SK-N-SH (cell line): ENCODE results near the gene PDK2. TPM values are rescaled to one million over a fixed set of nuclear protein-coding genes. Genes with fewer than 3 reads are reported as not detected.

Experiments used
- CTCF ChIA-PET: fragments of 300-600, 350-600 bp; formaldehyde crosslinking; extraction: SDS; loops from one replicate; lab custom pipeline; 2021; lab: Yijun Ruan, JAX
- POLR2A ChIA-PET: fragments of 350-600 bp; sonication (Branson Sonifier 250); formaldehyde crosslinking; extraction: SDS; loops from one replicate; lab custom pipeline; 2020; ENCODE audit warnings: antibody characterized with exemption, inconsistent platforms; lab: Yijun Ruan, JAX
- DNase-seq: peaks from one replicate; pipeline ENCODE4 v3.0.0; 2012
- H2AFZ ChIP-seq: fragments of 200-600 bp; sonication (generic); 2 replicates; pipeline ENCODE4 v1.8.1; 2016; ENCODE audit warnings: antibody characterized with exemption, mild to moderate bottlenecking, low read depth
- H3F3A ChIP-seq: fragments of 200-600 bp; sonication (generic); replicated peaks from 2 replicates; pipeline ENCODE3; 2016; ENCODE audit warnings: antibody characterized with exemption, mild to moderate bottlenecking; ENCODE audit not compliant: insufficient read depth
- H3K27ac ChIP-seq, 2 experiments: fragments of 200-500 bp in 1 of 2; fragments of 200-600 bp in 1 of 2; sonication (Bioruptor generic) in 1 of 2; sonication (generic), shearing (Covaris generic) in 1 of 2; 2 replicates each; pipeline versions ENCODE4 v1.5.1 to v1.6.1; 2014 to 2016; ENCODE audit warnings: low read depth in 2 of 2, inconsistent platforms in 1 of 2, low read length in 1 of 2, mild to moderate bottlenecking in 1 of 2, mixed read lengths in 1 of 2
- H3K27me3 ChIP-seq: fragments of 200-600 bp; sonication (generic), shearing (Covaris generic); 2 replicates; pipeline ENCODE4 v1.6.1; 2016; ENCODE audit warnings: mixed run types; ENCODE audit not compliant: insufficient read depth
- H3K36me3 ChIP-seq, 2 experiments: fragments of 200-500 bp in 1 of 2; fragments of 200-600 bp in 1 of 2; sonication (Bioruptor generic) in 1 of 2; sonication (generic) in 1 of 2; replicated peaks in 1 of 2; 2 replicates each; pipeline versions ENCODE3 to v1.5.1; 2014 to 2016; ENCODE audit warnings: low read length in 1 of 2, mild to moderate bottlenecking in 1 of 2; ENCODE audit not compliant: insufficient read depth in 2 of 2, control insufficient read depth in 1 of 2
- H3K4me1 ChIP-seq, 2 experiments: fragments of 200-500 bp in 1 of 2; fragments of 200-600 bp in 1 of 2; sonication (Bioruptor generic) in 1 of 2; sonication (generic), shearing (Covaris generic) in 1 of 2; 2 replicates each; pipeline versions ENCODE4 v1.5.1 to v1.6.1; 2014 to 2016; ENCODE audit warnings: low read depth in 1 of 2, low read length in 1 of 2, mixed run types in 1 of 2; ENCODE audit not compliant: insufficient read depth in 2 of 2, control insufficient read depth in 1 of 2
- H3K4me2 ChIP-seq: fragments of 200-600 bp; sonication (generic), shearing (Covaris generic); 2 replicates; pipeline ENCODE4 v1.6.1; 2017; ENCODE audit warnings: mixed run types
- H3K4me3 ChIP-seq, 2 experiments: fragments of 200-500 bp in 1 of 2; fragments of 200-600 bp in 1 of 2; sonication (Bioruptor generic) in 1 of 2; sonication (generic), shearing (Covaris generic) in 1 of 2; 2 replicates each; pipeline versions ENCODE4 v1.5.1 to v1.8.1; 2014 to 2016; ENCODE audit warnings: low read depth in 2 of 2, inconsistent platforms in 1 of 2, low read length in 1 of 2, mild to moderate bottlenecking in 1 of 2, mixed read lengths in 1 of 2, moderate library complexity in 1 of 2
- H3K79me2 ChIP-seq: fragments of 200-600 bp; sonication (generic); 2 replicates; pipeline ENCODE4 v1.8.1; 2017; ENCODE audit warnings: mild to moderate bottlenecking; ENCODE audit not compliant: insufficient read depth
- H3K9ac ChIP-seq: fragments of 200-600 bp; sonication (generic); 2 replicates; pipeline ENCODE4 v1.6.1; 2017; ENCODE audit warnings: mixed run types
- H3K9me2 ChIP-seq: fragments of 200-600 bp; sonication (generic); 2 replicates; pipeline ENCODE4 v1.6.1; 2017; ENCODE audit warnings: mixed run types
- H3K9me3 ChIP-seq: fragments of 200-600 bp; sonication (generic); 2 replicates; pipeline ENCODE4 v1.6.1; 2017; ENCODE audit warnings: mixed run types, mild to moderate bottlenecking, moderate library complexity
- H4K20me1 ChIP-seq: fragments of 200-600 bp; sonication (generic); 2 replicates; pipeline ENCODE4 v1.6.1; 2017; ENCODE audit warnings: mild to moderate bottlenecking, mixed run types; ENCODE audit not compliant: insufficient read depth
- ELF1 ChIP-seq: IDR thresholded peaks from 2 replicates; pipeline ENCODE4 v1.4.0; 2012
- FOXM1 ChIP-seq: IDR thresholded peaks from 2 replicates; pipeline ENCODE4 v1.4.0; 2012; ENCODE audit warnings: low read depth, mild to moderate bottlenecking
- GABPA ChIP-seq: IDR thresholded peaks from 2 replicates; pipeline ENCODE4 v1.4.0; 2012; ENCODE audit warnings: low read depth, mild to moderate bottlenecking
- JUND ChIP-seq: IDR thresholded peaks from 2 replicates; pipeline ENCODE4 v1.4.0; 2012
- NFIC ChIP-seq: IDR thresholded peaks from 2 replicates; pipeline ENCODE4 v1.4.0; 2012; ENCODE audit warnings: borderline replicate concordance
- NRF1 ChIP-seq: IDR thresholded peaks from 2 replicates; pipeline ENCODE4 v1.6.1; 2012; ENCODE audit warnings: low read depth, mild to moderate bottlenecking, low read length
- WGBS: methylation state at CpG from one replicate; pipeline ENCODE4 v1.1.6; 2017; ENCODE audit warnings: low lambda C conversion rate; 5-methylcytosine and 5-hydroxymethylcytosine counted together
- polyA plus RNA-seq, 3 experiments: library from polyadenylated mRNA; depleted of rRNA; stranded (reverse); fragments of >200 nt; gene quantifications; 2 replicates each; pipeline ENCODE4 v1.2.3, GENCODE V29; 2012
- TF ChIP-seq, protein P1 (sequence below): IDR thresholded peaks from 2 replicates; pipeline ENCODE4 v1.6.1; 2012; ENCODE audit warnings: mild to moderate bottlenecking, low read depth, low read length, moderate library complexity
- TF ChIP-seq, protein P2 (sequence below): IDR thresholded peaks from 2 replicates; pipeline ENCODE4; 2012

PDK2 gene
- polyA plus RNA-seq, 1 of the 3 experiments (the other 2 are of a cell fraction) = 124 TPM

DNA sequence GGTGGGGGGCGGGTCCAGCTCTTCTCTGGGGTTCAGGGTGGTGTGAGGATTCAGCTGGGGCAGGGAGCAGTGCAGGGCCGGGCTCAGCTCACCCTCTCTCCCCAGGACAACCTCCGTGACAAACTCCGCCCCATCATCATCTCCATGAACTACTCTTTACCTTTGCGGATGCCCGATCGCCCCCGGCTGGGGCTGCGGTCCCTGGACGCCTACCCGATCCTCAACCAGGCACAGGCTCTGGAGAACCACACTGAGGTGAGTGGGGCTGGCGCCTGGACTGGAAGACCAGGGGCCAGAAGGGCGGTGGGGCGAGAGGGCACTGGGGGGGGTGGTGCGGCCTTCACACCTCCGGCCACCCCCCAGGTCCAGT is 18.9 kb upstream of the PDK2 start:
- H3K9me3 ChIP-seq = no peaks in the 10 kb centered on the region
- no peaks in the 10 kb centered on the region for H3K4me1 ChIP-seq
- POLR2A ChIA-PET = interaction anchor here (1.3 kb wide), 1 partner anchor 20 kb away, joined by 3 read pairs; the partner anchor contains the start of gene ITGA3
- peaks cover 91% of the 10 kb centered on the region for H4K20me1 ChIP-seq
- H3K27me3 ChIP-seq = no peaks in the 10 kb centered on the region
- 99% methylated on average over 16 of the region's 16 CpGs for WGBS
- H3K9ac ChIP-seq = no peak overlapping the region
- H3K9me2 ChIP-seq = no peaks in the 10 kb centered on the region
- no peak overlapping the region for H3K4me3 ChIP-seq
- peaks cover 90% of the 10 kb centered on the region for H3F3A ChIP-seq
- peak overlapping the region in 1 of 2 experiments; percentile 24; a peak in 1 of 4 replicates for H3K27ac ChIP-seq
- peaks cover 88% of the 10 kb centered on the region for H3K79me2 ChIP-seq
- no peak for TF ChIP-seq NFIC
- no peak for TF ChIP-seq GABPA
- TF ChIP-seq, protein P1, sequence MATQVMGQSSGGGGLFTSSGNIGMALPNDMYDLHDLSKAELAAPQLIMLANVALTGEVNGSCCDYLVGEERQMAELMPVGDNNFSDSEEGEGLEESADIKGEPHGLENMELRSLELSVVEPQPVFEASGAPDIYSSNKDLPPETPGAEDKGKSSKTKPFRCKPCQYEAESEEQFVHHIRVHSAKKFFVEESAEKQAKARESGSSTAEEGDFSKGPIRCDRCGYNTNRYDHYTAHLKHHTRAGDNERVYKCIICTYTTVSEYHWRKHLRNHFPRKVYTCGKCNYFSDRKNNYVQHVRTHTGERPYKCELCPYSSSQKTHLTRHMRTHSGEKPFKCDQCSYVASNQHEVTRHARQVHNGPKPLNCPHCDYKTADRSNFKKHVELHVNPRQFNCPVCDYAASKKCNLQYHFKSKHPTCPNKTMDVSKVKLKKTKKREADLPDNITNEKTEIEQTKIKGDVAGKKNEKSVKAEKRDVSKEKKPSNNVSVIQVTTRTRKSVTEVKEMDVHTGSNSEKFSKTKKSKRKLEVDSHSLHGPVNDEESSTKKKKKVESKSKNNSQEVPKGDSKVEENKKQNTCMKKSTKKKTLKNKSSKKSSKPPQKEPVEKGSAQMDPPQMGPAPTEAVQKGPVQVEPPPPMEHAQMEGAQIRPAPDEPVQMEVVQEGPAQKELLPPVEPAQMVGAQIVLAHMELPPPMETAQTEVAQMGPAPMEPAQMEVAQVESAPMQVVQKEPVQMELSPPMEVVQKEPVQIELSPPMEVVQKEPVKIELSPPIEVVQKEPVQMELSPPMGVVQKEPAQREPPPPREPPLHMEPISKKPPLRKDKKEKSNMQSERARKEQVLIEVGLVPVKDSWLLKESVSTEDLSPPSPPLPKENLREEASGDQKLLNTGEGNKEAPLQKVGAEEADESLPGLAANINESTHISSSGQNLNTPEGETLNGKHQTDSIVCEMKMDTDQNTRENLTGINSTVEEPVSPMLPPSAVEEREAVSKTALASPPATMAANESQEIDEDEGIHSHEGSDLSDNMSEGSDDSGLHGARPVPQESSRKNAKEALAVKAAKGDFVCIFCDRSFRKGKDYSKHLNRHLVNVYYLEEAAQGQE = no peak
- TF ChIP-seq, protein P2, sequence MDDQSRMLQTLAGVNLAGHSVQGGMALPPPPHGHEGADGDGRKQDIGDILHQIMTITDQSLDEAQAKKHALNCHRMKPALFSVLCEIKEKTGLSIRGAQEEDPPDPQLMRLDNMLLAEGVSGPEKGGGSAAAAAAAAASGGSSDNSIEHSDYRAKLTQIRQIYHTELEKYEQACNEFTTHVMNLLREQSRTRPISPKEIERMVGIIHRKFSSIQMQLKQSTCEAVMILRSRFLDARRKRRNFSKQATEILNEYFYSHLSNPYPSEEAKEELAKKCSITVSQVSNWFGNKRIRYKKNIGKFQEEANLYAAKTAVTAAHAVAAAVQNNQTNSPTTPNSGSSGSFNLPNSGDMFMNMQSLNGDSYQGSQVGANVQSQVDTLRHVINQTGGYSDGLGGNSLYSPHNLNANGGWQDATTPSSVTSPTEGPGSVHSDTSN = no peak
- no peak for TF ChIP-seq JUND
- TF ChIP-seq ELF1 = no peak
- TF ChIP-seq NRF1 = no peak
- H2AFZ ChIP-seq = no peak overlapping the region
- no peak overlapping the region for H3K4me2 ChIP-seq
- H3K36me3 ChIP-seq = peaks cover 94% of the 10 kb centered on the region in 2 experiments
- DNase-seq = no peak
- CTCF ChIA-PET = interaction anchor here (0.9 to 5.8 kb wide), 3 partner anchors 11 to 49 kb away, joined by 6 to 41 read pairs (median 33); partner anchors contain the start of gene ITGA3

DNA sequence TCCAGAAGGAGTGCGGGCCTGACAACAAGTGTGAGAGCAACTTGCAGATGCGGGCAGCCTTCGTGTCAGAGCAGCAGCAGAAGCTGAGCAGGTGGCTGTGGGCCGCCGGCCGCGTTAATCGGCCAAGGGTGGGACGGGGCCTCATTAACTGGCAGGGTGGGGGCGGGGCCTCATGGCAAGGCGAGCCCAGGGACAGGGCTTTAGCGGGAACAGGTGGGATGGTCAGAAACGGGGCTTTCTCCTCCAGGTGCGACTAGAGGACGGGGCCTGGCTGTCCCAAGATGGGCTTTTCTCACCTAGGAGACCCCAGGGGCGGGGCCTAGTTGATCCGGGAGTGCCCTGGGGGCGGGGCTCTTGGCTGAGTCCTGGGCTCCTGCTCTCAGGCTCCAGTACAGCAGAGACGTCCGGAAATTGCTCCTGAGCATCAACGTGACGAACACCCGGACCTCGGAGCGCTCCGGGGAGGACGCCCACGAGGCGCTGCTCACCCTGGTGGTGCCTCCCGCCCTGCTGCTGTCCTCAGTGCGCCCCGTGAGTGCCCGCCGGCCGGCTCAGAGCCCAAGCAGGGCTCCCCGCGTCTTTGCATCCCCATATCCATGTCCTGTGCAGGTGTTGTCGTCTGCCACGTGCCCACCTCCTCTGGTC is 18.4 kb upstream of the PDK2 start:
- Histone ChIP-seq H3K79me2 (peaks cover 87% of the 10 kb centered on the region), H3K4me2 (no peak overlapping the region), H3K36me3 (peaks cover 94% of the 10 kb centered on the region in 2 experiments), H4K20me1 (peaks cover 88% of the 10 kb centered on the region), H3K9ac (no peak overlapping the region), H3K9me2 (no peaks in the 10 kb centered on the region), H3K4me1 (no peaks in the 10 kb centered on the region), H2AFZ (no peak overlapping the region), H3K27me3 (no peaks in the 10 kb centered on the region), H3K9me3 (no peaks in the 10 kb centered on the region), H3K27ac (peak overlapping the region in 1 of 2 experiments; percentile 24; a peak in 1 of 4 replicates), H3K4me3 (no peak overlapping the region), H3F3A (peaks cover 90% of the 10 kb centered on the region)
- POLR2A ChIA-PET = no interaction called here
- CTCF ChIA-PET = interaction anchor here (0.8 to 5.8 kb wide), 7 partner anchors 11 to 80 kb away, joined by 3 to 41 read pairs (median 19); partner anchors contain the start of gene ITGA3
- 94% methylated on average over 37 of the region's 39 CpGs for WGBS
- TF ChIP-seq FOXM1 = no peak
- no peak for DNase-seq
